Psoas muscle (tissue), 8 donors: ENCODE results near the gene GPC6. TPM values are rescaled to one million over a fixed set of nuclear protein-coding genes. Genes with fewer than 3 reads are reported as not detected.

ENCODE experiments used
- ATAC-seq, 4 donors: fragments of 200-7000 bp; cut with Tn5 transposase; one replicate each; pipeline ENCODE4 v1.9.1; 2020; ENCODE audit warnings: moderate library complexity in 3 of 4, mild to moderate bottlenecking in 2 of 4
- DNase-seq, 2 donors: peaks; one replicate each; pipeline ENCODE4 v3.0.0-alpha.2; 2020
- H3K27ac ChIP-seq: fragments of 200-600 bp; one replicate; pipeline ENCODE4 v1.8.0; 2022
- H3K27me3 ChIP-seq, 3 donors: fragments of 200-600 bp in 1 of 3; one replicate each; pipeline versions ENCODE4 v1.6.1 to v1.8.0; 2013 to 2022; ENCODE audit warnings: low read length in 2 of 3, mild to moderate bottlenecking in 2 of 3, moderate library complexity in 1 of 3; ENCODE audit not compliant: insufficient read depth in 3 of 3
- H3K36me3 ChIP-seq, 2 donors: fragments of 200-600 bp in 1 of 2; one replicate each; pipeline versions ENCODE4 v1.6.1 to v1.8.0; 2013 to 2022; ENCODE audit warnings: low read depth in 1 of 2, mild to moderate bottlenecking in 1 of 2, moderate library complexity in 1 of 2; ENCODE audit not compliant: insufficient read depth in 1 of 2
- H3K4me1 ChIP-seq: fragments of 200-600 bp; one replicate; pipeline ENCODE4 v1.8.0; 2022
- H3K4me3 ChIP-seq: fragments of 200-600 bp; one replicate; pipeline ENCODE4 v1.8.0; 2022; ENCODE audit warnings: mild to moderate bottlenecking
- H3K9me3 ChIP-seq: fragments of 200-600 bp; one replicate; pipeline ENCODE4 v1.8.0; 2022
- CTCF ChIP-seq: fragments of 200-600 bp; IDR thresholded peaks from one replicate; pipeline ENCODE4 v1.8.0; 2022; ENCODE audit warnings: antibody characterized with exemption
- WGBS, 3 donors: extraction: QIAGEN DNeasy Blood & Tissue Kit; methylation state at CpG; one replicate each; pipeline versions ENCODE4 v1.1.6 to v1.1.7; 2013; 5-methylcytosine and 5-hydroxymethylcytosine counted together
- intact Hi-C, 2 donors: fragments of 100-400 bp; cut with DNase I; formaldehyde crosslinking; loops; one replicate each; pipeline versions ENCODE4 v1.11.0 to v1.14.2; 2022
- polyA plus RNA-seq, 3 donors: library from polyadenylated mRNA; stranded (reverse); fragments of 200-250 nt; gene quantifications; one replicate each; pipeline ENCODE4 v1.2.3, GENCODE V29; 2013
- total RNA-seq, 4 donors: library from RNA; stranded (reverse); fragmentation: NEBNext Ultra II Directional in 2 of 4; extraction: Animal tissue kit (Norgen Biotek cat#: 25700) in 2 of 4; gene quantifications; one replicate each; pipeline versions ENCODE4 v1.2.1 to v1.2.4, GENCODE V29; 2021 to 2023
- donor health status: healthy with polysubstance abuse.
- donor health status: DM: no; HTN: no; CAD: no; lungs with moderate emphysema.
- donor health status: Bipolar disorder and iron deficiency.
- donor health status: healthy.
- donor health status: DM: yes; HTN: yes; CAD: no.
- donor health status: DM: no; HTN: no; CAD: no.
- donor health status: DM: no; HTN: no; CAD: no.
- donor health status: DM: yes; HTN: yes; CAD: no.

The GPC6 gene
- total and polyA plus RNA-seq, 7 donors: 0.07 to 3.7 (median 0.57) TPM

GRCh38 chr13:93529961-93530360 lies 303.4 kb downstream of the GPC6 start:
- no peak for TF ChIP-seq CTCF
- no peaks in the 10 kb centered on the region for H3K36me3 ChIP-seq
- 37 to 42% (median 40%) methylated on average over 2 of the region's 2 CpGs for whole genome bisulfite sequencing, 3 donors
- H3K27ac ChIP-seq: no peak overlapping the region
- no peaks in the 10 kb centered on the region for H3K9me3 ChIP-seq
- H3K4me1 ChIP-seq: no peaks in the 10 kb centered on the region
- ATAC-seq (peak; percentile 76 to 96 (median 85)), DNase-seq (no peak)
- no peaks in the 10 kb centered on the region for H3K27me3 ChIP-seq
- intact Hi-C loops: no loop called here
- H3K4me3 ChIP-seq: no peak overlapping the region

GRCh38 chr13:93534181-93534700 lies 307.6 kb downstream of the GPC6 start:
- no peak overlapping the region for H3K27ac ChIP-seq
- H3K4me3 ChIP-seq: no peak overlapping the region
- H3K36me3 ChIP-seq: no peaks in the 10 kb centered on the region
- WGBS, 3 donors: 26 to 42% (median 29%) methylated on average over 6 of the region's 6 CpGs
- no peaks in the 10 kb centered on the region for H3K9me3 ChIP-seq
- intact Hi-C loops: no loop called here
- no peaks in the 10 kb centered on the region for H3K4me1 ChIP-seq
- ATAC-seq: peak in 1 of 4 donors; percentile 64
- no peak for DNase-seq
- no peaks in the 10 kb centered on the region for H3K27me3 ChIP-seq
- TF ChIP-seq CTCF: no peak

- Histone ChIP-seq H3K9me3 (no peaks in the 10 kb centered on the region), H3K4me3 (no peak overlapping the region), H3K4me1 (no peaks in the 10 kb centered on the region), H3K27me3 (no peaks in the 10 kb centered on the region), H3K36me3 (no peaks in the 10 kb centered on the region), H3K27ac (no peak overlapping the region)
- DNase-seq (no peak), ATAC-seq (no peak)
- WGBS, 3 donors: 91 to 99% (median 98%) methylated on average over 1 of the region's 1 CpG
- TF ChIP-seq CTCF: no peak
- intact Hi-C loops: no loop called here
Observed at GRCh38 chr13:93535251-93535650, 308.6 kb downstream of the GPC6 start.

GRCh38 chr13:93539914-93540313 lies 313.3 kb downstream of the GPC6 start:
- ATAC-seq (no peak), DNase-seq (no peak)
- Histone ChIP-seq H3K27me3 (no peaks in the 10 kb centered on the region), H3K4me1 (no peaks in the 10 kb centered on the region), H3K36me3 (no peaks in the 10 kb centered on the region), H3K27ac (no peak overlapping the region), H3K9me3 (no peaks in the 10 kb centered on the region), H3K4me3 (no peak overlapping the region)
- no peak for TF ChIP-seq CTCF
- intact Hi-C loops: no loop called here
- 89 to 94% (median 91%) methylated on average over 6 of the region's 6 CpGs for WGBS, 3 donors

- DNase-seq: no peak
- ATAC-seq: no peak
- no peak overlapping the region for H3K27ac ChIP-seq
Observed at GRCh38 chr13:93547886-93548285, 321.3 kb downstream of the GPC6 start.

More at GRCh38 chr13:93547886-93548285, 321.3 kb downstream of the GPC6 start:
- no peak overlapping the region for H3K4me3 ChIP-seq
- TF ChIP-seq CTCF: no peak
- H3K27me3 ChIP-seq: no peaks in the 10 kb centered on the region
- H3K4me1 ChIP-seq: no peaks in the 10 kb centered on the region
- H3K9me3 ChIP-seq: no peaks in the 10 kb centered on the region
- no peaks in the 10 kb centered on the region for H3K36me3 ChIP-seq
- intact Hi-C loops: no loop called here
